Glutamatergic neuron (in vitro differentiated cells): ENCODE data around the gene CEP72. TPM values are rescaled to one million over a fixed set of nuclear protein-coding genes. Genes with fewer than 3 reads are reported as not detected.

Experiments
- total RNA-seq: library from RNA; stranded (reverse); fragmentation: NEBNext Ultra II Directional; extraction: Animal tissue kit (Norgen Biotek cat#: 25700); gene quantifications from one replicate; pipeline ENCODE4 v1.2.1, GENCODE V29; 2021; ENCODE audit not compliant: unreplicated experiment

CEP72 gene
- total RNA-seq, 1 donor from 2014 or later: 43.9 TPM

Other genes starting within 250 kb of the CEP72 start
- gene EXOC3, start 169.2 kb upstream of the CEP72 start, total RNA-seq: 55.4 TPM
- gene SLC9A3, start 87.9 kb upstream of the CEP72 start, total RNA-seq: 1.1 TPM
- gene TPPP, start 81.0 kb downstream of the CEP72 start, total RNA-seq: 44.5 TPM
- gene ZDHHC11B, start 172.4 kb downstream of the CEP72 start, total RNA-seq: 42.8 TPM
- gene ZDHHC11, start 238.6 kb downstream of the CEP72 start, total RNA-seq: 73.0 TPM